HG03558 (cell line): ENCODE measurements around the gene CRADD.
A peak's percentile ranks its signal among the peaks of the same experiment; 100 is the strongest.

Source experiments
- ATAC-seq: cut with Tn5 transposase; IDR thresholded peaks from one replicate; pipeline ENCODE4 v1.9.1; 2021; ENCODE audit warnings: moderate number of reproducible peaks; ENCODE audit not compliant: unreplicated experiment; ENCODE audit errors: extremely low read depth

Gene CRADD

GRCh38 chr12:93729934-93730333 lies 52.8 kb downstream of the CRADD start:
- ATAC-seq = no peak

GRCh38 chr12:93733358-93733757 lies 56.2 kb downstream of the CRADD start:
- peak; percentile 46 for ATAC-seq

DNA sequence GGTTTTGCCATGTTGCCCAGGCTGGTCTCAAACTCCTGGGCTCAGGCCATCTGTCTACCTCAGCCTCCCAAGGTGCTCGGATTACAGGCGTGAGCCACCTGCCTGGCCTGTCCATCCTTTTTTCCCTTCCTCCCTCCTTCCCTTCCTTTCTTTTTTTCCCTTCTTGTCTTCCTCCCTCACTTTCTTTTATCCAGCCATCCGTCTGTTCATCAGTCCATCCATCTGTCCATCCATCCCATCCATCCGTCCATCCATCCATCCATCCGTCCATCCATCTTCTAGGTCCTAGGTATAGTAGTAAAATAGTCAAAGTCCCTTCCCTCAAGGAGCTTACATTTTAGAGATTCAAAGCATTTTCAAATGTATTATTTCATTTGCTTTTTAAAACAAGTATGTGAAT lies 56.8 kb downstream of the CRADD start:
- ATAC-seq = no peak

GRCh38 chr12:93734784-93735183 lies 57.6 kb downstream of the CRADD start:
- no peak for ATAC-seq

DNA sequence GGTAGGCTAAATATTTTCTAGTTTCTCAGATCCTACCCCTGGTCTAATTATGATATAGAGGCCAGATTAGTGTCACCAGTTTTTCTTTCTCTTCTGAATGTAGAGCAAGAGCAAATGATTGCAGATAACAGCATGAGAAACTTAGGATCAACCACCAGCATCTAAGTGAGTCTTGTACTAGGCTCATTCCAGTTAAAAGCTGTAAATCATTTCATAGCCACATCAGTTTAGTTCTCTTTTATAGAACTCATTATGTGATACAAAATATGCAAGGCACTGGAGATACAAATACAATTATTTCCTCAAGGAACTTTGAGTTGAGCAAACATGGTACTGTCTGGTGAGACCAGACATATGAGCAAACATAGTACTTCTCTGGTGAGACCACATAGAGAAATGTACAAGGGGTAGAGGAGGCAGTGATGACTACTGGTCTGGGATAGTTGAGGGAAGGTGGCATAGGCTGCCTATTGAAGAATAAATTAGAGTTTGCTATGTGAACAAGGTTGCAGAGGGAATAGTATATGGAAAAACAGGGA lies 59.5 kb downstream of the CRADD start:
- no peak for ATAC-seq

DNA sequence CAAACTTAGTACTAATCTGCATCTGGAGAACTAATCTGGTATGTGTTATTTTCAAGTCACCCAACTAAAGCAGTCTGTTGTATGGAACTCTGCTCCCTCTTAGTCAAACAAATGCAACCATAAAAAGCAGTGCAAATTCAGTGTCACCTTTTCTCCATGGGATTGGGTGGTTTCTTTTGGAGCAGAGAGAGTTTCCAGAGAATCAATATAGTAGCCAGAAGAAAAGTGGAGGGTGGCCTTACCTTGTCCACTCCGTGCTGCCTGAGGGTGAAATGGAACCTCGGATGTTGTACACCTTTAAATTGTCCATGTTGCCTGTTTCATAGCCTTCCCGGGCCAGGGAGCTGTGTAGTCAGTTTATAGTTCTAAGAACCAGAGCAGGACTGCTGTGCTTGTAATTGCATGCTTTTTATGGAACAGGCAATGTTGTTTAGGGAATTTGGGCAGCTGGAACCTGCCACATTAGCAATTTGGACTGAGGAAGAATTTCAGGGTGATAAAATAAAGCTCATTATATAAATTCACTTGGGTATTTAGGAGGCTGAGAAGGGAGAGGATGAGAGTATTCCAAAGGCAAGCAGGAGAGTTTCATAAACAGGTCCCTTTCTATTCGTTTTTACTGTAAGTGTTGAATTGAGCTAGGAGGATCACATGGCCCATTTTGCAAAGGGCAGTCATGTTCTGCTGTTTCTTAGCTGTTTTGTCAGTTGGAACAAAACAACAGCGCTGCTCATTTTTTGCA lies 60.5 kb downstream of the CRADD start:
- no peak for ATAC-seq

DNA sequence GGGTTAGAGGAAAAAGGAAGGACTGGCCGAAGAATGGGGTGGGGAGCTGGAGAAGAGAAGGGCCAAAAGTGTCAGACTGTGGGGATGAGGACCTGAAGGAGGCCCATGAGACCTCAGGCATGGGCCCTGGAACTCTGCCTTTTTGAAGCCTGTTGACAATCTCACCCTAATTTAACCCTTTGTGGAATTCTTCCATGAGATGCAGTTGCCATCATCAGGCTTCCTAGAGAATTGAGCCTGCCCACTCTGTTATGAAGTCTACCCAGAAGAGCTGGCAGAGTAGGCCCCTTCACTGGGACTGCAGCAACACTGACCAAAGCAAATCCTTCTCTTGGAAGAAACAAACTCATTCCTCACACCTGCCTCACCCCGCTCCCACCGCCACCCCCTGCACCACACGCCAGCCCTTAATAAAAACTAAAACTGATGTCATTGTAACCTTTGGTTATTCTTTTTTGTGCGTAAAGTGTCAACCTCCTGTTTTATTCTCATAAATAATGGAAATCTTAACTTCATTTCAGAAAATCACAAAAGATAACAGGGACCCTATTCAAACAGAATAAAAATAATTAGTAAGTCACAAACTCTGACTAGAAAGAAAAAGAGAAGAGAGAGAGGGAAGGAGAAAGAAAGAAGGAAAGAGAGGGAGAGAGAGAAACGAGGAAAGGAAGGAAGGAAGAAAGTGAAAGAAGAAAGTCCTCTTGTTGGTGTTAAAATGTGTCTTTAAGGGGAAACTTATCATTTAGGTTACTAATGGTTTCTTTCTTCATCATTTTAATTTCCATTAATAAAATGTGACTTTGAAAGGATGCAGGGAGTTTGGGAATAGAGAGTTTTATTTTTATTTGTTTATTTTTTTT lies 61.3 kb downstream of the CRADD start:
- no peak for ATAC-seq

- ATAC-seq = no peak
Measured at GRCh38 chr12:93740751-93741150, 63.6 kb downstream of the CRADD start.

DNA sequence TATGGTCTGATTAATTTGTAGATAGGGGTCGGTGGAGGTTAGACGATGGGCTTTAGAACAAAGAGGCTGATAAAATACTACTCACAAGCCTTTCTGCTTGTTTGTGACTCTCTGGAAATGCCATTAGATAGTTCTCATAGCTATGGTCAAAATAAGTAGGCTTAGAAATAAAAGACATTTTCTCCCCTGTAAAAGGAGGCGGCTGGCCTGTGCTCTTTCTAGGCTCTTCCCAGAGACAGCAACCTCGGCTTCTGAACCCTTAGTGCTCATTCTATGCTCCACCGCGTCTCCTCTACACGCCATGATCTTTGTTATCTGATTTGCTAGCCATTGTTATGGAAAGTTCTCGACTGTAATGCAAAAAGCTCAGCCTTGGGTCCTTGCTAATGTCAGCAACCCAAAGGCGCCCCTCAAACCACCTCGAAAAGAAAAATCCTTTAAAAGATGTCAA lies 64.5 kb downstream of the CRADD start:
- ATAC-seq = no peak

GRCh38 chr12:93742110-93742934 lies 65.1 kb downstream of the CRADD start:
- peak; percentile 55 for ATAC-seq

- ATAC-seq = no peak
Measured at GRCh38 chr12:93743229-93743998, 66.2 kb downstream of the CRADD start.

GRCh38 chr12:93743999-93744689 lies 67.0 kb downstream of the CRADD start:
- no peak for ATAC-seq

DNA sequence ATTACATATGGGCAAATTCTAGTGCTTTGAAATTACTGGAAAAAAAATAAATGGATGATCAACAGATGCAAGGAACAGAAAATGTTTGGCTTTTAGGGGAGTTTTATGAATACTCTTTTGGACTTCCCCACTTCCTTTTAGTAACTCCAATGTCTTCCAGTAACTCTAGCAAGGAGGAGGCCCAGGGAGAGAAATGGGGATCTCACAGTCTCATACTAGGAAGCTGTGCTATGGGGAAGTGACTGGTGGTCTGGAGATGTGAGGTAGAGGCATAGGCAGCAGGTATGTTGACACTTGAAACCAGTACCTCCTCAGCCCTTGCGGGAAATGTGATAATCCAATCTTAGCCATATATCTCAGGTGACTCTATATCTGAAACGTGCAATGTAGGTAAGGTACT lies 68.1 kb downstream of the CRADD start:
- ATAC-seq = no peak

DNA sequence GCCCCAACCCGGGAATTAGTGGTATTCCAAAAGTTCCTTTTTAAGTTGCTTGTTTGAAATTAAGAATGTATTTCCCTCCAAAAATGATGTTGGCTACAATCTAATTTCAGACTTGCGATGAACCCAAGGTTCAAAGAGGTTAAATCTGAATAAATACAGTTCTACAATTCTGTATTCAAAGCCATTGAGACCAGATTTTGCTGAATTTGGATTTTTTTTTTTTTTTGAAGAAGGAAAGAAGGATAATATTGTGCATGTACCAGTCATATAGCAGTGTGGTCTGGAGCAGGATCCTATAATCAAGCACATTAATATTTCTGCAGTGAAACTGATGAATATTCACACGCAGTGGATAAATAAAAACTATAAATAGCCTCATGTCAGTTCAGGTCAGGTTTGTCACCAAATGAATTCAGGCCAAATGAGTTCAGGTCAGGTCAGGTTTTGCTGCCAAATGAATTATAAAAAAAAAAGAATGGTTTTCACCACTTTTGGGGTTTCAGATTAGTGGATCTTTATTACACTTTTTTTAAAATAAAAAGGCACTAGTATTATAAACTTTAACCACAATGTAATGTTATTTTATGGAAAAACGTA lies 69.5 kb downstream of the CRADD start:
- no peak for ATAC-seq

- no peak for ATAC-seq
Measured at GRCh38 chr12:93748672-93749383, 71.7 kb downstream of the CRADD start.

DNA sequence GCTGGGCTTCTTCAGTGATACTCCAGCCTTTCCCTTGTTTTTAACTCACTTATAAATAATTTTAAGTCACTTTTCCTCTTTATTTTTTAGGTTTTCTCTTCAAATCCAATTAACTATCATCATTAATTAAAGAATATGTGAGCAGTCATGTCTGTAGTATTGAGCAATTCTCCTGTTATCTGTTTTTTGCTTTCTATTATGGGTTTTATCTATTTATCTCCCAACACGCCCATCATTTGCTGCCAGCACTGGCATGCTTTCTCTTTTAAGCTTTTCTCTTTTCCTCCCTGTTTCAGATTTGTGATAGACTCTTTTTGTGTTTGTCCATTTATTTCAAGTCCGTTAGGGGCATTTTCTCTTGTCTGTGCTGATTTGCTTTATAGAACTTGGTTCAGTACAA lies 72.3 kb downstream of the CRADD start:
- no peak for ATAC-seq

DNA sequence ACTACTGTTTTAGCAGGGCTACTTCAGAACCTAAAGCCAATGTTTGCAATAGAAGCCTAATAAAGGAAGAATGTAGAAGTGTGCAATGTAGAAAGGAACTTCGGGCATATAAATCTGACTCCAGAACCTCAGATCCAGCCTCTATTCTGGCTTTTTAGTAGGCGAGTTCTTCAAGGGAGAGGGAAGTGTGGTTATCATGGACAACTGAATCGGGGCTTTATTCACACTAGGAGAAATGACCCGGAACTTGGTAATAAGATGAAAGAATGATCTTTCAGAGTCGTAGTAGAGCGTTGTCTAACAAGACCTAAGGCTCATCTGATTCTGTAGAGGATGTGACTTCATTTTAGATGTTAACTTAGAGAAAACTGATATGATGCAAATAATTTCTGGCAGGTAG lies 72.9 kb downstream of the CRADD start:
- ATAC-seq = no peak
